GM19467 (cell line): ENCODE results near the gene FAM13B.
A peak's percentile ranks its signal among the peaks of the same experiment; 100 is the strongest.
"Not testable (repeated sequence)": the region's sequence is repeated elsewhere in the genome, so short reads cannot be mapped to it uniquely, and the experiment has no call there.

ENCODE experiments used
- ATAC-seq: cut with Tn5 transposase; IDR thresholded peaks from one replicate; pipeline ENCODE4 v1.9.1; 2021; ENCODE audit warnings: mild to moderate bottlenecking, moderate library complexity; ENCODE audit not compliant: unreplicated experiment

The FAM13B gene

GRCh38 chr5:138035605-138036537 is 3.0 kb upstream of the FAM13B start:
- ATAC-seq: peak; percentile 33

- ATAC-seq: no peak
These were observed 1.0 kb upstream of the FAM13B start for GRCh38 chr5:138033907-138034306.

GRCh38 chr5:138033386-138033808 is 518 bp upstream of the FAM13B start:
- no peak for ATAC-seq

GRCh38 chr5:138032028-138032571 is 779 bp downstream of the FAM13B start:
- ATAC-seq: peak; percentile 44

GRCh38 chr5:138029944-138030343 is 2.9 kb downstream of the FAM13B start:
- no peak for ATAC-seq

GRCh38 chr5:138029501-138029900 is 3.4 kb downstream of the FAM13B start:
- no peak for ATAC-seq

GRCh38 chr5:138028971-138029365 is 3.9 kb downstream of the FAM13B start:
- no peak for ATAC-seq

- ATAC-seq: not testable (repeated sequence)
These were observed 4.5 kb downstream of the FAM13B start for GRCh38 chr5:138028262-138028970.

GRCh38 chr5:138026793-138027192 is 6.1 kb downstream of the FAM13B start:
- ATAC-seq: not testable (repeated sequence)

- no peak for ATAC-seq
These were observed 7.6 kb downstream of the FAM13B start for GRCh38 chr5:138025285-138025684.

GRCh38 chr5:138024117-138024516 is 8.8 kb downstream of the FAM13B start:
- ATAC-seq: no peak

- no peak for ATAC-seq
These were observed 10.0 kb downstream of the FAM13B start for GRCh38 chr5:138022912-138023311.

- ATAC-seq: no peak
These were observed 11.1 kb downstream of the FAM13B start for GRCh38 chr5:138021771-138022170.

GRCh38 chr5:138018849-138019248 is 14.0 kb downstream of the FAM13B start:
- ATAC-seq: no peak

- no peak for ATAC-seq
These were observed 17.0 kb downstream of the FAM13B start for GRCh38 chr5:138015916-138016315.

GRCh38 chr5:138011991-138012390 is 20.9 kb downstream of the FAM13B start:
- no peak for ATAC-seq

- ATAC-seq: no peak
These were observed 32.7 kb downstream of the FAM13B start for GRCh38 chr5:138000102-138000723.

- ATAC-seq: peak; percentile 63
These were observed 35.1 kb downstream of the FAM13B start for GRCh38 chr5:137997726-137998213.

- ATAC-seq: no peak
These were observed 37.1 kb downstream of the FAM13B start for GRCh38 chr5:137995749-137996128.

GRCh38 chr5:137995077-137995748 is 37.7 kb downstream of the FAM13B start:
- no peak for ATAC-seq
